Breast epithelium (tissue), 4 donors: ENCODE data around the gene MIOX. TPM values are rescaled to one million over a fixed set of nuclear protein-coding genes. Genes with fewer than 3 reads are reported as not detected.
A peak's percentile ranks its signal among the peaks of the same experiment; 100 is the strongest.

Experiments used
- DNase-seq, 2 donors: peaks; one replicate each; pipeline ENCODE4 v3.0.0-alpha.2; 2019; ENCODE audit warnings: low spot score in 2 of 2
- H3K27ac ChIP-seq, 2 donors: fragments of 200-600 bp; sonication (generic) in 1 of 2; one replicate each; pipeline ENCODE4 v1.5.1; 2016 to 2019; ENCODE audit warnings: mild to moderate bottlenecking in 1 of 2
- H3K27me3 ChIP-seq, 2 donors: fragments of 200-600 bp; sonication (generic) in 1 of 2; one replicate each; pipeline versions ENCODE4 v1.5.1 to v1.6.0; 2017 to 2019; ENCODE audit warnings: control low read depth in 1 of 2, mild to moderate bottlenecking in 1 of 2
- H3K36me3 ChIP-seq: fragments of 200-600 bp; one replicate; pipeline ENCODE4 v1.5.1; 2019
- H3K4me1 ChIP-seq, 2 donors: fragments of 200-600 bp; sonication (generic); one replicate each; pipeline ENCODE4 v1.5.1; 2016 to 2019; ENCODE audit warnings: control low read depth in 1 of 2
- H3K4me3 ChIP-seq, 3 donors: fragments of 200-600 bp; sonication (generic); 1 replicate in 2 of 3; 2 replicates in 1 of 3; pipeline ENCODE4 v1.5.1; 2016 to 2019; ENCODE audit warnings: mild to moderate bottlenecking in 3 of 3, moderate library complexity in 2 of 3
- H3K9me3 ChIP-seq, 2 donors: fragments of 200-600 bp; sonication (generic) in 1 of 2; one replicate each; pipeline ENCODE4 v1.5.1; 2016 to 2019; ENCODE audit warnings: control low read depth in 1 of 2
- CTCF ChIP-seq, 3 donors: fragments of 450-650 bp; IDR thresholded peaks; one replicate each; pipeline ENCODE4 v1.5.1; 2016 to 2017; ENCODE audit warnings: antibody characterized with exemption in 3 of 3, mild to moderate bottlenecking in 3 of 3, moderate library complexity in 3 of 3
- POLR2A ChIP-seq: fragments of 450-650 bp; IDR thresholded peaks from one replicate; pipeline ENCODE4 v1.6.1; 2016; ENCODE audit warnings: antibody characterized with exemption, mild to moderate bottlenecking, moderate library complexity
- POLR2AphosphoS5 ChIP-seq, 3 donors: sonication (generic); formaldehyde crosslinking; IDR thresholded peaks; one replicate each; pipeline ENCODE4 v1.6.1; 2017; ENCODE audit warnings: antibody characterized with exemption in 3 of 3
- intact Hi-C: fragments of 100-400 bp; cut with DNase I; formaldehyde crosslinking; loops from one replicate; pipeline ENCODE4 v1.15.1; 2023; ENCODE audit warnings: low total_unique reads
- total RNA-seq, 3 donors: library from RNA; depleted of rRNA; stranded (reverse); fragments of >200 nt; gene quantifications; one replicate each; pipeline ENCODE4 v1.1.0, GENCODE V29; 2016

The MIOX gene
- total RNA-seq, 3 donors from 2014 or later = not detected

GRCh38 chr22:50439871-50440331, 46.8 kb upstream of the MIOX start:
- Histone ChIP-seq H3K36me3 (no peaks in the 10 kb centered on the region), H3K9me3 (no peaks in the 10 kb centered on the region), H3K4me1 (no peaks in the 10 kb centered on the region), H3K27me3 (no peaks in the 10 kb centered on the region), H3K27ac (no peak overlapping the region), H3K4me3 (no peak overlapping the region)
- intact Hi-C loops = no loop called here
- TF ChIP-seq CTCF (IDR thresholded peaks at IDR 0.05) = no peak
- TF ChIP-seq POLR2A = no peak
- no peak for TF ChIP-seq POLR2AphosphoS5 (IDR thresholded peaks at IDR 0.05)
- DNase-seq = no peak

- no peaks in the 10 kb centered on the region for H3K4me1 ChIP-seq
- DNase-seq = no peak
- H3K4me3 ChIP-seq = no peak overlapping the region
- intact Hi-C loops = no loop called here
- no peaks in the 10 kb centered on the region for H3K27me3 ChIP-seq
- TF ChIP-seq CTCF (IDR thresholded peaks at IDR 0.05) (no peak), POLR2A (no peak), POLR2AphosphoS5 (IDR thresholded peaks at IDR 0.05) (no peak)
- H3K27ac ChIP-seq = no peak overlapping the region
- no peaks in the 10 kb centered on the region for H3K9me3 ChIP-seq
- H3K36me3 ChIP-seq = no peaks in the 10 kb centered on the region
Observed at GRCh38 chr22:50440544-50441249, 46.0 kb upstream of the MIOX start.

- no peaks in the 10 kb centered on the region for H3K4me1 ChIP-seq
- H3K27me3 ChIP-seq = no peaks in the 10 kb centered on the region
- no peaks in the 10 kb centered on the region for H3K36me3 ChIP-seq
- TF ChIP-seq CTCF (IDR thresholded peaks at IDR 0.05) = no peak
- TF ChIP-seq POLR2AphosphoS5 (IDR thresholded peaks at IDR 0.05) = no peak
- no peak for TF ChIP-seq POLR2A
- DNase-seq = no peak
- H3K9me3 ChIP-seq = no peaks in the 10 kb centered on the region
- no peak overlapping the region for H3K4me3 ChIP-seq
- intact Hi-C loops = no loop called here
- no peak overlapping the region for H3K27ac ChIP-seq
Observed at GRCh38 chr22:50441428-50441993, 45.1 kb upstream of the MIOX start.

- H3K27ac ChIP-seq = peak overlapping the region in 1 of 2 donors; percentile 38
- no peak overlapping the region for H3K4me3 ChIP-seq
- H3K9me3 ChIP-seq = no peaks in the 10 kb centered on the region
- intact Hi-C loops = no loop called here
- H3K27me3 ChIP-seq = no peaks in the 10 kb centered on the region
- no peaks in the 10 kb centered on the region for H3K4me1 ChIP-seq
- no peak for TF ChIP-seq POLR2A
- no peak for TF ChIP-seq POLR2AphosphoS5 (IDR thresholded peaks at IDR 0.05)
- no peak for TF ChIP-seq CTCF (IDR thresholded peaks at IDR 0.05)
- H3K36me3 ChIP-seq = no peaks in the 10 kb centered on the region
- DNase-seq = no peak
Observed at GRCh38 chr22:50443197-50443596, 43.5 kb upstream of the MIOX start.

- peak overlapping the region in 1 of 2 donors; percentile 38 for H3K27ac ChIP-seq
- no peaks in the 10 kb centered on the region for H3K9me3 ChIP-seq
- TF ChIP-seq CTCF (IDR thresholded peaks at IDR 0.05) (no peak), POLR2AphosphoS5 (IDR thresholded peaks at IDR 0.05) (no peak), POLR2A (no peak)
- no peak overlapping the region for H3K4me3 ChIP-seq
- no peaks in the 10 kb centered on the region for H3K4me1 ChIP-seq
- no peak for DNase-seq
- H3K36me3 ChIP-seq = no peaks in the 10 kb centered on the region
- intact Hi-C loops = no loop called here
- H3K27me3 ChIP-seq = no peaks in the 10 kb centered on the region
Observed at GRCh38 chr22:50443801-50444625, 42.6 kb upstream of the MIOX start.
